ENCODE data around the gene DCST2.

DCST2 gene

DNA sequence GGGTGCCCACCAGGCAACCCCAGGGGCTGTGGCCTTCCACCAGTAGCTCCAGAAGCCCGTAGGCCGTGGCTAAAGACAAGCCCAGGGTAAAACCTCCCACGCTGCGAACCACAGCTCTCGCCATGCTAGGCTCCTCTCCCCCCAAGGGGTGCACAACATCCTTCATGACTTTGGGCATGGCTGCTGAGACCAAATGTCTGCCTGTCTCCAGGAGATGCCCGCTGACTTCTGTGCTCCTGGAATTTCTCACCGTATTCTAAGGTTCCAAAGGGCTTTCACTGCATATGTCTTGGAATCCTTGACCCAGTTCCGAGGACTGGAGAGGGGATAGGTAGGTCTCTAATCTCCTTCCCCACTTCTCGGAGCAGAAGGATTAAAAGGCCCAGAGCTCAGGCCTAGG is at the start of gene DCST2, which contains the start of gene DCST1:
Gene DCST2, minus strand, starts transcription at position 258 of the 400 bp plus-strand sequence. Its CDS starts 80 bp downstream, at position 178.
Gene DCST1, plus strand, starts transcription at position 301 of the 400 bp plus-strand sequence. CDS start 213 bp downstream, outside the sequence.
- no peak for DNase-seq

- no peak for DNase-seq
Measured at GRCh38 chr1:155083052-155083541, 49.5 kb upstream of the DCST2 start.

- no peak for DNase-seq
Measured at GRCh38 chr1:155082301-155083051, 48.9 kb upstream of the DCST2 start.

- DNase-seq: no peak
Measured at GRCh38 chr1:155081472-155082300, 48.1 kb upstream of the DCST2 start.

GRCh38 chr1:155080312-155081228 is 47.0 kb upstream of the DCST2 start:
- DNase-seq: peak; percentile 73

DNA sequence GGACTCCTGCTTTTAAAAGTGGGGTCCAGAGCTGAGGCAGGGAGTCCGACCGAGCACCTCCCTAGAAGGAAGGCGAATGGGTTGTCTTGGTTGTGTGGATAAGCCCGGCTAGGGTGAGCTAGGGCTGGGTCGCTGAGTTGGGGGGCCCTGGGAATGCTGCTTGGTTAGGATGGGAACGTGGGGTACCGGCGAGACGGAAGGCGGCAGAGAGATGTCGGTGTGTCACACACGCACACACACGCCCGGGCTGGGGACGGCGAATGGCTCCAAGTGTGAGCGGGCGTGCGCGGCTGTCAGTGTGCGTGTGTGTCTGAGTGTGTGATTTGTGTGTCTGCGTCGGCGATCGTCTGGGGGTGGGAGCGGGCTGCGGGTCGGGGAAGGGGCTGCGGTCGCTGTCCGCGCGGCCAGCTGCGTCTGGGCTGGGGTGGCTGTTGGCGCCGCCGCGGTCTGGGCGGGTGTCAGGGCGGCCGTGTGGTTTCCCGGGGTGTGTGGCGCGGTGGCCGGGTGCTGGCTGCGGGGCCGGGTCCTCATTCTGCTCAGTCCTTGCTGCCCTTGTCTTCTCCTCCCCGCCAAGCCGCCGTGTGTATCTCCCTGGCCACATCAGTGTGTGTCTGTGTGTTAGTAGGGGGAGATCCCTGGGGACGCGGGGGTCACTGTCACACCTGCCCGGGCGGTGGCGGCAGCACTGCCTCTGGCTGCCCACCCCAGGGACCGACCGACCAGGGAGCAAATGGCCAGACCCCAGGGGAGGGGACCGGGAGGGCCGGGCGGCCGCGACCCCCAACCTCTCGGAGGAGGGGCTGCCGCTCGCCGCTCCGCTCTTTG is 46.1 kb upstream of the DCST2 start:
- DNase-seq: no peak

GRCh38 chr1:155079210-155079486 is 45.6 kb upstream of the DCST2 start:
- no peak for DNase-seq

- DNase-seq: no peak
Measured at GRCh38 chr1:155078469-155079209, 45.1 kb upstream of the DCST2 start, which contains the start of gene EFNA3. Gene EFNA3, plus strand, starts transcription at chr1:155078837. Its CDS starts 105 bp downstream, at chr1:155078942.

- no peak for DNase-seq
Measured at GRCh38 chr1:155077758-155078445, 44.3 kb upstream of the DCST2 start.

GRCh38 chr1:155077346-155077745 is 43.8 kb upstream of the DCST2 start:
- DNase-seq: no peak

DNA sequence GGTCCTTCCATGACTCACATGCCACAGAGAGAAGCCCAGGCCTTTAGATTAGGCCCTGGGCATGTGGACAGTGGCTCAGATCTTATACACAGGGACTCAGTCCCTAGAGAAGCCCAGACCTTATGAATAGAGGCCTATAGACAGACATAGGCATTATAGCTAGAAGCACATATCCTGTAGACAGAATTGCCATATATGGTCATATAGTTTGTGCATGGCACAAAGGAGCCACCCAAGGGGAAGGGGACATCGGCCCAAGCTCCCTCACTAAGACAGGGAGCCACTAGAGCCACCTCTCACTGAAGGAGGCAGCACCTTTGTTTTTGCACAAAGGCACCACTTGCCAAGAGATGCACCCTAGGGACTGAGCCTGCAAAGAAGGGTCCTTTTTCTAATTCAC is 42.8 kb upstream of the DCST2 start:
- no peak for DNase-seq

DNA sequence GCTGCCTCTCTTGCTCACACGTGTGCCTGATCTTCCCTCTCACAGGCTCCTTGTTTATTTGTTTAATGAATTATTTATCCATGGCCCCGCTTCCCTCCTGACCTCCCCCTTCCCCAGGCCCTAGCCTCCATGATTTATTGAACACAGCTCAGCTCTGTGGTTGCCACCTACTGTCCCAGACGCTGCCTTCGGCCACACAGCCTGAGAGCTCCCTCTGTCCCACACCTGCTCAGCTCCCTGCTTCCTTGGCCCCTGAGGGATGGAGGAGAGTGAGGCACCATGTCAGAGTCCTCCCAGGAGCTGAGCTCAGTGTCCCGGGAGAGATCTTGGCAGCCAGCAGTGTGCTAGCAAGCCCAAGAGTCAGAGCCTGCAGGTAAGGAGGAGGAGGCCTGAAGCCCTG is 42.0 kb upstream of the DCST2 start:
- DNase-seq: no peak

DNA sequence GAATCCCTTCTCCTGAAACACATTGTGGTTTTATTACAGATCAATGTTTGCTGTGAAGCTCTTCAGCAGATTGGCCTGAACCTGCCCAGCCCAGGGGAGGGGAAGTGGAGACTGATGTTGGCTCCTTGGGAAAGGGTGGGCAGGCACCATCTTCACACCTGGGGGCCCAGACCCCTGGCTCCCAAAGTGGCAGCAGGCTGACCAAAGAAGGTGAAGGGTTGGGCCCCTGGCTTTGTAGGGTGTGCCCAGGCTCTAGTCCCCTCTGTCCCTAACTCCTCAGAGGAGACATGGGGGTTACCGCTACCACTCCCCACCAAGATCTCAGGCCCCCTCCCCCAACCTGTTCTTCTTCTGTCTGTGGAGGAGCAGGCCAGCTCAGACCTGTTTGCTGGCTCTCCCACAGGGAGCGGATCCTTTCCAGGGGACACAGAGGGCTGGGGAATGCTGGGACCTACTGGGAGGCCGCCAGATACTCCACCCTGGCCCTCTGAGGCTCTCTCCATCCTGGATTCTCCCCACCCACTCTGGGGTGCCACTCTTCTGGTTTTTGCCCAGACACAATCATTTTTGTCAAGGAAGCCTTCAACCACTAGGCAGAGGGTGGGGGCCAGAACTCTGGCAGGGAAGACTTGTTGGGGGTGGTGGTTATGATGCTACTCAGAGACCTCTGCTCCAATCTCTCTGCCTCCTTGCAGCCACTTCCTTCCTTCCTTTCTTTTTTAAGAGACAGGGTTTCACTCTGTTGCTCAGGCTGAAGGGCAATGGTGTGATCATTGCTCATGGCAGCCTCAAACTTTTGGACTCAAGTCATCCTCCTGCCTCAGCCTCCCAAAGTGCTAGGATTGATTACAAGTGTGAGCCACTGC is 40.0 kb upstream of the DCST2 start:
- no peak for DNase-seq

DNA sequence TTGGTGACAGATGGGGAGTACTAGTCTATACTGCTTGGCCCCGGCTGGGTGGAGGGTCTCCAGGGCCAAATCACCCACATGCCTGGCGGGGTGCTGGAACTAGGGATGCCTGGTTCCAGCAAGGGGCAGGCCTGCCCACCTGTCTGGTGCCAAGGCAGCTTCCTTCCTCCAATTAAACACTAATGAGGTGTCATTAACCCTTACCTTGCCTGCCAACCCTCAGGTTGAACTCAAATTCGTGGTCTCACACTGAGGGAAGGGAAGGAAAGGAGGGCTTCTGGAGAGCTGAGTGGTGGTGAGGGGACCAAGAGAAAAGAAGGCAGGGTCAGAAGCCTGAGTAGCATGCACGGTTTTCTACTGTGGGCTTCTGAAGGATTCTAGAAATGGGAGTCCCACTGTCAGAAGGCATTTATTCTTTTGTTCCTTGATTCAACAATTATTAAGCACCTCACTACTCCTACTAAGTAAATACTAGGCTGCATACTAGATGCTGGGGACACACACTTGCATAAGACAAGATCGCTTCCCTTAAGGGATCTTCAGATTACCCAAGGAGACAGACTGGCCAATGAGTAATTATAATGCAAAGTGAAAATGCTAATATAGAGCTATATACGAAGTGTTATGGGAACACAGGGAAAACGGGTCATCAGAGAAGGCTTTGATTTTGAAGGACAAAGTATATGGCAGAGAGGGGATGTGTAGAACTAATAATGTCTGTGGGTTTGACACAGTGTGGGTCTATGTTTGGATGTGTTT is 39.1 kb upstream of the DCST2 start:
- DNase-seq: no peak

- DNase-seq: no peak
Measured at GRCh38 chr1:155071701-155072100, 38.1 kb upstream of the DCST2 start.

- peak; percentile 61 for DNase-seq
Measured at GRCh38 chr1:155070721-155071569, 37.4 kb upstream of the DCST2 start.

GRCh38 chr1:155070158-155070621 is 36.6 kb upstream of the DCST2 start:
- DNase-seq: no peak
